Neuronal stem cell (in vitro differentiated cells): ENCODE measurements around the gene RLN2.
"Not testable (repeated sequence)": the region's sequence is repeated elsewhere in the genome, so short reads cannot be mapped to it uniquely, and the experiment has no call there.

Experiments used
- DNase-seq: peaks from one replicate; pipeline ENCODE4 v3.0.0-alpha.2; 2013; ENCODE audit warnings: low spot score
- H2AFZ ChIP-seq: one replicate; pipeline ENCODE4 v1.6.1; 2013; ENCODE audit warnings: mild to moderate bottlenecking, low read length, inconsistent platforms
- H2AK5ac ChIP-seq: 2 replicates; pipeline ENCODE4 v1.6.1; 2013; ENCODE audit warnings: low read depth, mild to moderate bottlenecking, inconsistent platforms, low read length, moderate library complexity, mixed read lengths
- H2BK120ac ChIP-seq: 2 replicates; pipeline ENCODE4 v1.6.1; 2013; ENCODE audit warnings: low read depth, mild to moderate bottlenecking, inconsistent platforms, low read length, moderate library complexity, mixed read lengths
- H2BK12ac ChIP-seq: one replicate; pipeline ENCODE4 v1.6.1; 2013; ENCODE audit warnings: low read length, inconsistent platforms
- H2BK15ac ChIP-seq: 2 replicates; pipeline ENCODE4 v1.6.1; 2013; ENCODE audit warnings: mild to moderate bottlenecking, low read length, inconsistent platforms, mixed read lengths
- H2BK5ac ChIP-seq: one replicate; pipeline ENCODE4 v1.6.1; 2013; ENCODE audit warnings: inconsistent platforms, mild to moderate bottlenecking, low read length, moderate library complexity
- H3K14ac ChIP-seq: one replicate; pipeline ENCODE4 v1.6.1; 2013; ENCODE audit warnings: low read length, inconsistent platforms
- H3K18ac ChIP-seq: 2 replicates; pipeline ENCODE4 v1.6.1; 2013; ENCODE audit warnings: low read length, inconsistent platforms
- H3K23ac ChIP-seq: 2 replicates; pipeline ENCODE4 v1.6.1; 2013; ENCODE audit warnings: low read depth, mild to moderate bottlenecking, mixed read lengths, low read length, inconsistent platforms; ENCODE audit not compliant: poor library complexity
- H3K27ac ChIP-seq: replicated peaks from 3 replicates; pipeline ENCODE4 v1.5.1; 2013; ENCODE audit warnings: low read length, inconsistent platforms
- H3K27me3 ChIP-seq, 3 experiments: 2 replicates each; pipeline ENCODE4 v1.6.1; 2013; ENCODE audit warnings: low read length in 3 of 3, mild to moderate bottlenecking in 2 of 3, inconsistent platforms in 1 of 3, low read depth in 1 of 3, mixed read lengths in 1 of 3, moderate library complexity in 1 of 3; ENCODE audit not compliant: control insufficient read depth in 3 of 3, insufficient read depth in 3 of 3
- H3K36me3 ChIP-seq, 2 donors: replicated peaks in 1 of 2; 2 replicates each; pipeline ENCODE4 v1.6.1; 2013; ENCODE audit warnings: low read length in 2 of 2; ENCODE audit not compliant: control insufficient read depth in 2 of 2, insufficient read depth in 2 of 2
- H3K4ac ChIP-seq: 2 replicates; pipeline ENCODE4 v1.6.1; 2013; ENCODE audit warnings: inconsistent platforms, mild to moderate bottlenecking, low read length, moderate library complexity
- H3K4me1 ChIP-seq, 2 donors: 1 replicate in 1 of 2; 2 replicates in 1 of 2; pipeline ENCODE4 v1.6.1; 2013; ENCODE audit warnings: low read length in 2 of 2, low read depth in 1 of 2; ENCODE audit not compliant: control insufficient read depth in 2 of 2, insufficient read depth in 1 of 2
- H3K4me2 ChIP-seq: one replicate; pipeline ENCODE4 v1.6.1; 2013; ENCODE audit warnings: mild to moderate bottlenecking, low read length, inconsistent platforms; ENCODE audit not compliant: insufficient read depth, poor library complexity, severe bottlenecking
- H3K4me3 ChIP-seq, 2 donors: 2 replicates each; pipeline ENCODE4 v1.5.1; 2013; ENCODE audit warnings: low read length in 2 of 2, mild to moderate bottlenecking in 2 of 2, inconsistent platforms in 1 of 2, moderate library complexity in 1 of 2
- H3K79me1 ChIP-seq: one replicate; pipeline ENCODE4 v1.6.1; 2013; ENCODE audit warnings: low read depth, mild to moderate bottlenecking, inconsistent platforms, low read length, moderate library complexity
- H3K9ac ChIP-seq: one replicate; pipeline ENCODE4 v1.6.1; 2013; ENCODE audit warnings: mild to moderate bottlenecking, low read depth, low read length, inconsistent platforms; ENCODE audit not compliant: poor library complexity
- H3K9me3 ChIP-seq, 2 donors: replicated peaks in 1 of 2; 2 replicates each; pipeline versions ENCODE3 to v1.6.1; 2013; ENCODE audit warnings: low read length in 2 of 2, mild to moderate bottlenecking in 2 of 2, inconsistent platforms in 1 of 2, low read depth in 1 of 2, mixed read lengths in 1 of 2, moderate library complexity in 1 of 2; ENCODE audit not compliant: control insufficient read depth in 2 of 2, insufficient read depth in 1 of 2
- H4K8ac ChIP-seq: one replicate; pipeline ENCODE4 v1.6.1; 2013; ENCODE audit warnings: low read depth, mild to moderate bottlenecking, inconsistent platforms, low read length, moderate library complexity
- H4K91ac ChIP-seq: one replicate; pipeline ENCODE4 v1.6.1; 2013; ENCODE audit warnings: low read length, low read depth, mild to moderate bottlenecking, inconsistent platforms; ENCODE audit not compliant: poor library complexity
- WGBS, 2 donors: extraction: QIAGEN DNeasy Blood & Tissue Kit; methylation state at CpG; one replicate each; pipeline ENCODE4 v1.1.7; 2013; ENCODE audit warnings: missing lambda C conversion rate in 2 of 2, mixed read lengths in 1 of 2; ENCODE audit not compliant: insufficient read length in 2 of 2, insufficient replicate concordance in 1 of 2; ENCODE audit errors: extremely low coverage in 2 of 2; 5-methylcytosine and 5-hydroxymethylcytosine counted together

Gene RLN2

DNA sequence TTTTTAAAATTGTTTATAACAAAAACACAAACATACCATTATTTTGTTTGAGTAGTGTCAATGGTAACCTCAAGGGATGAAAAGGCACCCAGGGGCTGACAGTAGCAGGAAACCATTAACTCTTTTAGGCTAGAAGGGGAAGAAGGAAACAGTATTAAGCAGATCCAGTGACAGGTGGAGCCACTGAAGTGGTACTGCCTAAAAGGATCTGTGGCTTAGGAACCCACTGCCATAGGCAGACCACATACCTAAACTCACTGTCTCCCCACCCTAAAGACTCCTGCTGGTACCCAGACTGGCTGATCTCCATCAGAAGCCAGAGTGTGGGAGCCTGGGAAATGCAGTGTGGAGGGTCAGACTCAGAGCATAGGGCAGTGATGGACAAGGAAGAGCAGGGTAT, 21.7 kb upstream of the RLN2 start:
- H3K79me1 ChIP-seq = no peaks in the 10 kb centered on the region
- no peak overlapping the region for H3K27ac ChIP-seq
- H2BK120ac ChIP-seq = no peak overlapping the region
- H3K27me3 ChIP-seq = no peaks in the 10 kb centered on the region
- H2BK5ac ChIP-seq = no peak overlapping the region
- no peaks in the 10 kb centered on the region for H3K36me3 ChIP-seq
- no peak overlapping the region for H4K91ac ChIP-seq
- H2BK15ac ChIP-seq = no peak overlapping the region
- no peak overlapping the region for H3K14ac ChIP-seq
- no peak overlapping the region for H3K4me2 ChIP-seq
- H3K18ac ChIP-seq = no peak overlapping the region
- H2AFZ ChIP-seq = no peak overlapping the region
- no peak for DNase-seq
- peaks cover 0 to 6% of the 10 kb centered on the region in 2 donors for H3K4me1 ChIP-seq
- H3K9me3 ChIP-seq = no peaks in the 10 kb centered on the region
- H2AK5ac ChIP-seq = no peak overlapping the region
- no peak overlapping the region for H2BK12ac ChIP-seq
- H3K4me3 ChIP-seq = no peak overlapping the region
- no peak overlapping the region for H3K23ac ChIP-seq
- H3K9ac ChIP-seq = no peak overlapping the region
- no peak overlapping the region for H4K8ac ChIP-seq
- no peak overlapping the region for H3K4ac ChIP-seq

DNA sequence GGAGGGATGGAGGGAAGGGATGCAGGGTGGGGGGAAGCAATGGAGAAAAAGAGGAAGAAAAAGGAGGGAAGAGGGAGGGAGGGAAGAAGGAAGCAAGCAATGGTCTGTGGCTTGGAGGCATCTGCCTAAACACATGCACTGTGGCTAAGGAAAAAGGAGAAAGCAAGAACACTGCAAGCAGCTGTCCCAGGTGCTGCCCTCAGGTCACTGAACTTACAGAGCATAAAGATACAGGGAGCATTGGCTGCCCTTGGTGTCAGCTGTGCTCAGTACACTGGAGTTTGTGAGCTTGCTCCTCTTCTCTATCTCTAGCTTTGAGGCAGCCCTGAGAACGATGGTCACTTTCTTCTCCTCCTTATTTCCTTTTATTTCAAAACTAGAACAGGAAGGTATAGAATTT, 17.1 kb upstream of the RLN2 start:
- H2BK15ac ChIP-seq, H2BK5ac ChIP-seq: not testable (repeated sequence)

DNA sequence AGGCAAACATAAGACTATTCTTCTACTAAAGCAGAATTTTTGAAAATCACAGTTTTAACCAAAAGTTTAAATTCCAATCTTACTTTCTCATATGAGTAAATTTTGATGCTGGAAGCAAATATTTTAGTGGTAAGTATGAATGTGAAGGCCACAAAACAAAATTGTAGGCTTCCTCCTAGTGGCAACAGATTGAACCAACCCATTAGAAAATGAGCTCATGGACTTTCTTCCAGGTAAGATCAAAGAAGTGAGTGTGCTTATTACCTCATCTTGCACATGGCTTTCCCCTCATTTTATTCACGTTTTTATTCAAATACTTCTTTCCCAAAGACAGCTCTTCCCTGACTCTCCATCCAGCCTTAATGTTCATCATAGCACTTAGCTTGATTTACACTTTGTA, 16.5 kb upstream of the RLN2 start:
- Histone ChIP-seq H2AK5ac (no peak overlapping the region), H3K14ac (no peak overlapping the region), H3K9ac (no peak overlapping the region), H2BK15ac (no peak overlapping the region), H3K36me3 (no peaks in the 10 kb centered on the region), H3K79me1 (no peaks in the 10 kb centered on the region), H3K23ac (no peak overlapping the region), H3K4me3 (no peak overlapping the region), H2BK12ac (no peak overlapping the region), H3K18ac (no peak overlapping the region), H3K27me3 (no peaks in the 10 kb centered on the region), H3K4me1 (no peaks in the 10 kb centered on the region), H2BK5ac (no peak overlapping the region), H4K8ac (no peak overlapping the region), H3K4ac (no peak overlapping the region), H4K91ac (no peak overlapping the region), H3K4me2 (no peak overlapping the region), H3K27ac (no peak overlapping the region), H3K9me3 (peaks cover 0 to 2% of the 10 kb centered on the region in 2 donors), H2AFZ (no peak overlapping the region), H2BK120ac (no peak overlapping the region)
- WGBS, 2 donors = no CpG with 5 or more reads among the region's 1 CpG
- DNase-seq = no peak

More for the DNA sequence above, 17.1 kb upstream of the RLN2 start:
- not testable (repeated sequence) for H3K4me2 ChIP-seq, H3K18ac ChIP-seq, H4K91ac ChIP-seq, H2BK120ac ChIP-seq, H3K23ac ChIP-seq, H3K9ac ChIP-seq, H3K14ac ChIP-seq, H3K4ac ChIP-seq, H3K4me1 ChIP-seq, H2BK12ac ChIP-seq, H2AFZ ChIP-seq, H3K79me1 ChIP-seq, H2AK5ac ChIP-seq, DNase-seq, H3K27ac ChIP-seq, H3K4me3 ChIP-seq, H3K27me3 ChIP-seq, H4K8ac ChIP-seq, H3K36me3 ChIP-seq, H3K9me3 ChIP-seq
- no CpG with 5 or more reads among the region's 1 CpG for WGBS, 2 donors

DNA sequence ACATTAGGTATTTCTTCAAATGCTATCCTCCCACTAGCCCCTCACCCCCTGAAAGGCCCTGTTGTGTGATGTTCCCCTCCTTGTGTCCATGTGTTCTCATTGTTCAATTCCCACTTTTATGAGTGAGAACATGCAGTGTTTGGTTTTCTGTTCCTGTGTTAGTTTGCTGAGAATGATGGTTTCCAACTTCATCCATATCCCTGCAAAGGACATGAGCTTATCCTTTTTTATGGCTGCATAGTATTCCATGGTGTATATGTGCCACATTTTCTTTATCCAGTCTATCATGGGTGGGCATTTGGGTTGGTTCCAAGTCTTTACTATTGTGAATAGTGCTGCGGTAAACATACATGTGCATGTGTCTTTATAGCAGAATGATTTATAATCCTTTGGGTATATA, 11.9 kb upstream of the RLN2 start:
- no CpG with 5 or more reads among the region's 1 CpG for WGBS, 2 donors
- H3K9me3 ChIP-seq, H3K4me3 ChIP-seq, H2AFZ ChIP-seq, H3K23ac ChIP-seq, H3K4me2 ChIP-seq, H3K79me1 ChIP-seq, H3K36me3 ChIP-seq, H3K27ac ChIP-seq, H2BK5ac ChIP-seq, H2BK15ac ChIP-seq, H3K9ac ChIP-seq, H4K91ac ChIP-seq, H2AK5ac ChIP-seq, H2BK12ac ChIP-seq, H3K14ac ChIP-seq, H3K27me3 ChIP-seq, H3K18ac ChIP-seq, DNase-seq, H3K4me1 ChIP-seq, H4K8ac ChIP-seq, H2BK120ac ChIP-seq, H3K4ac ChIP-seq: not testable (repeated sequence)
